Stomach (tissue), 9 donors: ENCODE results near the gene FRYL. TPM values are rescaled to one million over a fixed set of nuclear protein-coding genes. Genes with fewer than 3 reads are reported as not detected.

Source experiments
- DNase-seq, 2 donors: peaks; one replicate each; pipeline versions ENCODE4 v3.0.0 to v3.0.0-alpha.2; 2013 to 2019
- H3K27ac ChIP-seq, 5 donors: fragments of 200-600 bp in 4 of 5; sonication (generic) in 4 of 5; one replicate each; pipeline ENCODE4 v1.5.1; 2013 to 2019; ENCODE audit warnings: mild to moderate bottlenecking in 1 of 5, moderate library complexity in 1 of 5
- H3K27me3 ChIP-seq, 3 donors: fragments of 200-600 bp; sonication (generic); one replicate each; pipeline ENCODE4 v1.5.1; 2017 to 2019; ENCODE audit warnings: mixed run types in 1 of 3
- H3K36me3 ChIP-seq, 4 donors: fragments of 200-600 bp; sonication (generic); 1 replicate in 3 of 4; 2 replicates in 1 of 4; pipeline ENCODE4 v1.5.1; 2016 to 2019
- H3K4me1 ChIP-seq, 4 donors: fragments of 200-600 bp; sonication (generic); one replicate each; pipeline ENCODE4 v1.5.1; 2016 to 2019
- H3K4me3 ChIP-seq, 4 donors: fragments of 200-600 bp; sonication (generic) in 3 of 4; one replicate each; pipeline ENCODE4 v1.5.1; 2016 to 2019; ENCODE audit warnings: mild to moderate bottlenecking in 1 of 4
- H3K9me3 ChIP-seq, 4 donors: fragments of 200-600 bp; sonication (generic); one replicate each; pipeline ENCODE4 v1.5.1; 2016 to 2019
- EP300 ChIP-seq: sonication (generic); formaldehyde crosslinking; IDR thresholded peaks from one replicate; pipeline ENCODE4 v1.6.1; 2017; ENCODE audit warnings: antibody characterized with exemption
- POLR2A ChIP-seq, 4 donors: fragments of 450-650 bp; IDR thresholded peaks; one replicate each; pipeline ENCODE4 v1.6.1; 2016; ENCODE audit warnings: antibody characterized with exemption in 4 of 4, control low read depth in 2 of 4, mild to moderate bottlenecking in 1 of 4, moderate library complexity in 1 of 4
- POLR2AphosphoS5 ChIP-seq, 3 donors: sonication (generic); formaldehyde crosslinking; IDR thresholded peaks; one replicate each; pipeline ENCODE4 v1.6.1; 2016; ENCODE audit warnings: antibody characterized with exemption in 3 of 3
- WGBS, 5 donors: extraction: QIAGEN DNeasy Blood & Tissue Kit in 3 of 5; methylation state at CpG; one replicate each; pipeline versions ENCODE4 v1.1.5 to v1.1.7; 2013 to 2018; 5-methylcytosine and 5-hydroxymethylcytosine counted together
- intact Hi-C: fragments of 100-400 bp; cut with DNase I; formaldehyde crosslinking; loops from one replicate; pipeline ENCODE4 v1.15.1; 2023; ENCODE audit warnings: low total_unique reads
- polyA plus RNA-seq, 3 donors: library from polyadenylated mRNA; stranded (reverse); fragments of 200-250 nt; gene quantifications; one replicate each; pipeline ENCODE4 v1.2.3, GENCODE V29; 2013
- total RNA-seq, 5 donors: library from RNA; depleted of rRNA; stranded (reverse); fragments of >200 nt; gene quantifications; one replicate each; pipeline versions ENCODE4 v1.1.0 to v1.2.3, GENCODE V29; 2014 to 2016
- TF ChIP-seq, protein P1 (sequence below), 7 experiments: fragments of 450-650 bp in 4 of 7; fragments of 200-600 bp in 3 of 7; sonication (generic) in 3 of 7; IDR thresholded peaks; one replicate each; pipeline ENCODE4 v1.5.1; 2016 to 2019; ENCODE audit warnings: antibody characterized with exemption in 7 of 7, control low read depth in 2 of 7, mild to moderate bottlenecking in 1 of 7
- donor health status: healthy with polysubstance abuse.
- donor health status: Bipolar disorder and iron deficiency.
- donor health status: healthy.

The FRYL gene
- total and polyA plus RNA-seq, 8 donors = 6.4 to 697 (median 67.0) TPM

DNA sequence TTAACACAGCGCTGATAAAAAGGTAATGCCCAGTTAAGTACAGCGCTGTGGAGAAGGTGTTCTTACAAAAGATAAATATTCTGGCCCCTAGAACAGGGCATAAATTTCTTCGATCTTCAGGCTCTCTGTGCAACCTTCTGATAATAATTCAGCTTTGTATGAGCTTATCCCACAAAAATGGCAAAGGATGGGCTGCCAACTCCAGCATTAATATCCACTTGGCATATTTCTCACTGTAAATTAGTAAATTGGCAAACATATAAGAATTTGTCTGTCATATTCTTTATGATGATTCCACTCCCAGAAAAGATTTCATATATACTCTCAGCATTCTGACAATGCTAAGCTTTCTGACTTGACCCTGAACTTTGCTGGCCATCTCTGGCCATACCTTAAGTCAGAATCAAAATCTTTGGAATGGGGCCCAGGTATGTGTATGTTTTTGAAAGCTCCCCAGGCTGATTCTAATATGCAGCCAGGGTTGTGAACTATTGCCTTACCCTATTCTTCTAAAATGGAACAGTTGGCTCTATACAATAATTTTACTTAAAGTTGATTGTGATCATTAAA is 134.8 kb downstream of the FRYL start:
- no peak for DNase-seq
- 43 to 79% (median 66%) methylated on average over 3 of the region's 3 CpGs for WGBS, 5 donors
- TF ChIP-seq EP300 (no peak), POLR2AphosphoS5 (IDR thresholded peaks at IDR 0.05) (no peak), POLR2A (IDR thresholded peaks at IDR 0.05) (no peak)
- TF ChIP-seq, protein P1, sequence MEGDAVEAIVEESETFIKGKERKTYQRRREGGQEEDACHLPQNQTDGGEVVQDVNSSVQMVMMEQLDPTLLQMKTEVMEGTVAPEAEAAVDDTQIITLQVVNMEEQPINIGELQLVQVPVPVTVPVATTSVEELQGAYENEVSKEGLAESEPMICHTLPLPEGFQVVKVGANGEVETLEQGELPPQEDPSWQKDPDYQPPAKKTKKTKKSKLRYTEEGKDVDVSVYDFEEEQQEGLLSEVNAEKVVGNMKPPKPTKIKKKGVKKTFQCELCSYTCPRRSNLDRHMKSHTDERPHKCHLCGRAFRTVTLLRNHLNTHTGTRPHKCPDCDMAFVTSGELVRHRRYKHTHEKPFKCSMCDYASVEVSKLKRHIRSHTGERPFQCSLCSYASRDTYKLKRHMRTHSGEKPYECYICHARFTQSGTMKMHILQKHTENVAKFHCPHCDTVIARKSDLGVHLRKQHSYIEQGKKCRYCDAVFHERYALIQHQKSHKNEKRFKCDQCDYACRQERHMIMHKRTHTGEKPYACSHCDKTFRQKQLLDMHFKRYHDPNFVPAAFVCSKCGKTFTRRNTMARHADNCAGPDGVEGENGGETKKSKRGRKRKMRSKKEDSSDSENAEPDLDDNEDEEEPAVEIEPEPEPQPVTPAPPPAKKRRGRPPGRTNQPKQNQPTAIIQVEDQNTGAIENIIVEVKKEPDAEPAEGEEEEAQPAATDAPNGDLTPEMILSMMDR (IDR thresholded peaks at IDR 0.05) = no peak
- Histone ChIP-seq H3K4me3 (no peak overlapping the region), H3K9me3 (no peaks in the 10 kb centered on the region), H3K27ac (no peak overlapping the region), H3K4me1 (peaks cover 0 to 43% (median 17%) of the 10 kb centered on the region in 4 donors), H3K27me3 (no peaks in the 10 kb centered on the region), H3K36me3 (no peaks in the 10 kb centered on the region)
- intact Hi-C loops = no loop called here

DNA sequence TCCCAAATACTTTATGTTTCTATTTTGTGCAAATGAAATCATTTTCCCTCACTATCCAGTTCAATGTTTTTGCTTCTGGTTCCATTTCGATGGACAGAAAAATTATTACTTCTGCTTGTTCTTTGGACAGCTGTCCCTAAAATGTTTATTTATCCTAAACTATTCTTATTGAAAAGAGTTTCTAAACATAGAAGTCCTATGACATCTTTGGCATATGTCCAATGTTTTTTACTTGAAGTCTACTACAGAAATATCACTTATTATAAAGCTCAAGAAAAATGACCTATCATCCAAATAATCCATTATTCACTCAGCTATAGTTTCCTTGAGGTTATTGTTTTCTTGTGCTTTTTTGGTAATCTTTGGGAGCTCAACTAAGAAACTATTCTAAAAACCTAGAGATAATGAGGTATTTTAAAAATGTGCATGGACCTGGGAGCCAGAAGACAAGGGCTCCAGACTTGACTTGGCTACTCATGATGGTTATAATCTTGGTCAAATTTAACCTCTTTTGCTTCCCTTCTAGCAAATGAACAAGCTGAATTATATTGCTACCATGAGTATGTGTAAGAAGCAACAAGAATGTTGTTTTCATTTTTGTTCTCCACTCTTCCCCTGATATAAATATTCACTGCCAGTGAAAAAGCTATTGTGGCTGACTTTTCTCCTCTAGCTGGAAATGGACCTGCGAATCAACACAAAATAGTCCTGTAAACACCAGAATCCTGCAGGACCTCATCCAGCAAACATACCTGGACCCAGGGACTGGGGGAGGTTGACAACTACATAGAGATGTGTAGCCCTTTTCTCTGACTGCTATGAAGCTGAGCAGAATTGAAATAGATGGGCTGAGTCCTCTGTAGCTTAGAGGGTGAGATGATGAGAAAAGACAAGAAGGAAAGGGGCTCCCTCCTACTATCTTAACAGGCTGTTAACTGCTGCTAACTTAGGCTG is 137.4 kb downstream of the FRYL start:
- Histone ChIP-seq H3K27ac (no peak overlapping the region), H3K4me1 (peaks cover 0 to 42% (median 15%) of the 10 kb centered on the region in 4 donors), H3K4me3 (no peak overlapping the region), H3K36me3 (no peaks in the 10 kb centered on the region), H3K9me3 (no peaks in the 10 kb centered on the region), H3K27me3 (no peaks in the 10 kb centered on the region)
- no peak for TF ChIP-seq POLR2A (IDR thresholded peaks at IDR 0.05)
- TF ChIP-seq POLR2AphosphoS5 (IDR thresholded peaks at IDR 0.05) = no peak
- TF ChIP-seq, protein P1 (IDR thresholded peaks at IDR 0.05) = no peak
- no peak for TF ChIP-seq EP300
- intact Hi-C loops = no loop called here
- no peak for DNase-seq
- WGBS, 5 donors = 59 to 77% (median 66%) methylated on average over 2 of the region's 2 CpGs

DNA sequence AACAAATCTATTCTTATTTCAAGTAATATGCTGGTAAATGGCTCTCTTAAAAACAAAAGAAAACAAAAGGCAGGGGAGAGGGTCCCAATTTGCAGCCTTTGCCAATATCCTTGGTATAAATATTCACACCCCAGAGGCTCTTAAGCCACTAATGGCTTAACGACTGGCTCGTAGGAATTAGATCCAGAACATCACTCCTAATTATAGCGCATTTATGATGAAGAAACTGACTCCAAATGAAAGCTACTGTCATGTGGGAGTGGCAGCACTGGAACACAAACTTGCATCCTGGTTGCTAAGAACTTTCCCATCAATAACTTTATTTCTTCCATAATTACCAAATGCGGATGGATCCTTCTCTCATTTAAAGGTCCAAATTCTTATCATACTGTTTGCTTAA is 138.7 kb downstream of the FRYL start:
- no peak for DNase-seq
- no peaks in the 10 kb centered on the region for H3K9me3 ChIP-seq
- no peaks in the 10 kb centered on the region for H3K36me3 ChIP-seq
- H3K27ac ChIP-seq = no peak overlapping the region
- whole genome bisulfite sequencing, 5 donors = 79 to 91% (median 88%) methylated on average over 4 of the region's 4 CpGs
- intact Hi-C loops = no loop called here
- H3K4me3 ChIP-seq = no peak overlapping the region
- TF ChIP-seq EP300 (no peak), POLR2AphosphoS5 (IDR thresholded peaks at IDR 0.05) (no peak), POLR2A (IDR thresholded peaks at IDR 0.05) (no peak)
- TF ChIP-seq, protein P1 (IDR thresholded peaks at IDR 0.05) = no peak
- H3K27me3 ChIP-seq = no peaks in the 10 kb centered on the region
- peaks cover 0 to 42% (median 20%) of the 10 kb centered on the region in 4 donors for H3K4me1 ChIP-seq

DNA sequence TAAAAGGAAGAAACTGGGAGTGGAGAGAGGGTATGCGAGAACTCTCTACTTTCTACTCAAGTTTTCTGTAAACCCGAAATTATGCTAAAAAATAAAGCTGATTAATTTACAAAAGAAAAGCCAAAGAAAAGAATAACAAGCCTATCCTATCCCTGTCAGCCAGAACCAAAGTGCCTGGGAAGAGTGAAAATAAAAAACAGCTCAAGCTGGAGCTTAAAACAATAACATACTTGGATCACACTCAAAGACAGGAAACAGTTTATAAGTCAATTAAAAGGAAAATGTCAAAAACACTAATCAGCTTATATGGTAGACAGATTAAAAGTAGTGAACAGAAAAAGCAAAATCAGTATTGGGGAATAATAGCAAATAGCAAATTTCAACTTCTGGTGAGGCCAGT is 139.4 kb downstream of the FRYL start:
- intact Hi-C loops = no loop called here
- no peak overlapping the region for H3K27ac ChIP-seq
- no peak for DNase-seq
- no peaks in the 10 kb centered on the region for H3K27me3 ChIP-seq
- H3K36me3 ChIP-seq = no peaks in the 10 kb centered on the region
- H3K9me3 ChIP-seq = no peaks in the 10 kb centered on the region
- TF ChIP-seq POLR2AphosphoS5 (IDR thresholded peaks at IDR 0.05) = no peak
- no peak for TF ChIP-seq EP300
- no peak for TF ChIP-seq POLR2A (IDR thresholded peaks at IDR 0.05)
- TF ChIP-seq, protein P1 (IDR thresholded peaks at IDR 0.05) = no peak
- no peak overlapping the region for H3K4me3 ChIP-seq
- H3K4me1 ChIP-seq = peaks cover 0 to 48% (median 23%) of the 10 kb centered on the region in 4 donors
- 67 to 81% (median 75%) methylated on average over 2 of the region's 2 CpGs for WGBS, 5 donors
